Uterus (tissue), 4 donors: ENCODE data around the gene OTOP3. TPM values are rescaled to one million over a fixed set of nuclear protein-coding genes. Genes with fewer than 3 reads are reported as not detected.
"Not testable (repeated sequence)": the region's sequence is repeated elsewhere in the genome, so short reads cannot be mapped to it uniquely, and the experiment has no call there.

Source experiments
- DNase-seq, 2 donors: peaks; one replicate each; pipeline ENCODE4 v3.0.0-alpha.2; 2019 to 2020
- H3K27ac ChIP-seq, 2 donors: fragments of 200-600 bp; sonication (generic); 1 replicate in 1 of 2; 2 replicates in 1 of 2; pipeline ENCODE4 v1.5.1; 2016 to 2018
- H3K27me3 ChIP-seq, 2 donors: fragments of 200-600 bp; sonication (generic); one replicate each; pipeline ENCODE4 v1.5.1; 2018 to 2019; ENCODE audit warnings: control low read depth in 1 of 2
- H3K36me3 ChIP-seq, 2 donors: fragments of 200-600 bp; sonication (generic); one replicate each; pipeline ENCODE4 v1.5.1; 2019; ENCODE audit warnings: control low read depth in 1 of 2
- H3K4me1 ChIP-seq, 2 donors: fragments of 200-600 bp; sonication (generic); one replicate each; pipeline ENCODE4 v1.5.1; 2018 to 2019; ENCODE audit warnings: control low read depth in 1 of 2
- H3K4me3 ChIP-seq, 2 donors: fragments of 200-600 bp; sonication (generic); 1 replicate in 1 of 2; 2 replicates in 1 of 2; pipeline ENCODE4 v1.5.1; 2018 to 2019; ENCODE audit warnings: mild to moderate bottlenecking in 1 of 2
- H3K9me3 ChIP-seq, 2 donors: fragments of 200-600 bp; sonication (generic); one replicate each; pipeline ENCODE4 v1.5.1; 2019; ENCODE audit warnings: control low read depth in 1 of 2
- CTCF ChIP-seq, 4 experiments: fragments of 200-600 bp in 2 of 4; fragments of 450-650 bp in 2 of 4; sonication (generic) in 2 of 4; IDR thresholded peaks; one replicate each; pipeline ENCODE4 v1.5.1; 2016 to 2019; ENCODE audit warnings: antibody characterized with exemption in 4 of 4, mild to moderate bottlenecking in 2 of 4, moderate library complexity in 1 of 4
- POLR2A ChIP-seq, 2 donors: fragments of 450-650 bp; IDR thresholded peaks; one replicate each; pipeline ENCODE4 v1.6.1; 2016; ENCODE audit warnings: antibody characterized with exemption in 2 of 2, mild to moderate bottlenecking in 1 of 2, moderate library complexity in 1 of 2
- intact Hi-C: fragments of 100-400 bp; cut with DNase I; formaldehyde crosslinking; loops from one replicate; pipeline ENCODE4 v1.15.1; 2023; ENCODE audit warnings: low total_unique reads
- total RNA-seq, 4 donors: library from RNA; depleted of rRNA in 3 of 4; stranded (reverse); fragments of >200 nt in 3 of 4; gene quantifications; one replicate each; pipeline versions ENCODE4 v1.1.0 to v1.2.4, GENCODE V29; 2014 to 2023
- donor health status: DM: yes; HTN: yes; CAD: no.

Gene OTOP3
- total RNA-seq, 4 donors from 2014 or later: not detected

- intact Hi-C loops: no loop called here
- Histone ChIP-seq H3K9me3 (no peaks in the 10 kb centered on the region), H3K36me3 (no peaks in the 10 kb centered on the region), H3K4me3 (no peak overlapping the region), H3K27ac (no peak overlapping the region), H3K4me1 (no peaks in the 10 kb centered on the region), H3K27me3 (peaks cover 0 to 5% of the 10 kb centered on the region in 2 donors)
- no peak for TF ChIP-seq CTCF (IDR thresholded peaks at IDR 0.05)
- TF ChIP-seq POLR2A (IDR thresholded peaks at IDR 0.05): no peak
- DNase-seq: no peak
Observed at GRCh38 chr17:74901353-74902135, 34.2 kb upstream of the OTOP3 start.

GRCh38 chr17:74903034-74903433 lies 32.7 kb upstream of the OTOP3 start:
- no peak overlapping the region for H3K27ac ChIP-seq
- intact Hi-C loops: no loop called here
- TF ChIP-seq POLR2A (IDR thresholded peaks at IDR 0.05): no peak
- TF ChIP-seq CTCF (IDR thresholded peaks at IDR 0.05): no peak
- H3K9me3 ChIP-seq: no peaks in the 10 kb centered on the region
- DNase-seq: no peak
- peaks cover 0 to 5% of the 10 kb centered on the region in 2 donors for H3K27me3 ChIP-seq
- H3K36me3 ChIP-seq: no peaks in the 10 kb centered on the region
- no peaks in the 10 kb centered on the region for H3K4me1 ChIP-seq
- H3K4me3 ChIP-seq: no peak overlapping the region

GRCh38 chr17:74903671-74904070 lies 32.0 kb upstream of the OTOP3 start:
- Histone ChIP-seq H3K27ac (no peak overlapping the region), H3K4me1 (no peaks in the 10 kb centered on the region), H3K36me3 (no peaks in the 10 kb centered on the region), H3K27me3 (peaks cover 0 to 5% of the 10 kb centered on the region in 2 donors), H3K9me3 (no peaks in the 10 kb centered on the region), H3K4me3 (no peak overlapping the region)
- DNase-seq: no peak
- TF ChIP-seq POLR2A (IDR thresholded peaks at IDR 0.05) (no peak), CTCF (IDR thresholded peaks at IDR 0.05) (no peak)
- intact Hi-C loops: no loop called here

- intact Hi-C loops: no loop called here
- Histone ChIP-seq H3K4me3 (no peak overlapping the region), H3K36me3 (no peaks in the 10 kb centered on the region), H3K27ac (no peak overlapping the region), H3K4me1 (no peaks in the 10 kb centered on the region), H3K9me3 (no peaks in the 10 kb centered on the region), H3K27me3 (peaks cover 0 to 5% of the 10 kb centered on the region in 2 donors)
- DNase-seq: no peak
- TF ChIP-seq CTCF (IDR thresholded peaks at IDR 0.05): no peak
- no peak for TF ChIP-seq POLR2A (IDR thresholded peaks at IDR 0.05)
Observed at GRCh38 chr17:74904687-74905409, 30.9 kb upstream of the OTOP3 start.

GRCh38 chr17:74906214-74906793 lies 29.4 kb upstream of the OTOP3 start:
- H3K9me3 ChIP-seq, H3K36me3 ChIP-seq, H3K27ac ChIP-seq, H3K4me1 ChIP-seq, intact Hi-C loops, H3K4me3 ChIP-seq, H3K27me3 ChIP-seq, DNase-seq: not testable (repeated sequence)
